ENCODE measurements around the gene SH3BP2.
"Not testable (repeated sequence)": the region's sequence is repeated elsewhere in the genome, so short reads cannot be mapped to it uniquely, and the experiment has no call there.

SH3BP2 gene

DNA sequence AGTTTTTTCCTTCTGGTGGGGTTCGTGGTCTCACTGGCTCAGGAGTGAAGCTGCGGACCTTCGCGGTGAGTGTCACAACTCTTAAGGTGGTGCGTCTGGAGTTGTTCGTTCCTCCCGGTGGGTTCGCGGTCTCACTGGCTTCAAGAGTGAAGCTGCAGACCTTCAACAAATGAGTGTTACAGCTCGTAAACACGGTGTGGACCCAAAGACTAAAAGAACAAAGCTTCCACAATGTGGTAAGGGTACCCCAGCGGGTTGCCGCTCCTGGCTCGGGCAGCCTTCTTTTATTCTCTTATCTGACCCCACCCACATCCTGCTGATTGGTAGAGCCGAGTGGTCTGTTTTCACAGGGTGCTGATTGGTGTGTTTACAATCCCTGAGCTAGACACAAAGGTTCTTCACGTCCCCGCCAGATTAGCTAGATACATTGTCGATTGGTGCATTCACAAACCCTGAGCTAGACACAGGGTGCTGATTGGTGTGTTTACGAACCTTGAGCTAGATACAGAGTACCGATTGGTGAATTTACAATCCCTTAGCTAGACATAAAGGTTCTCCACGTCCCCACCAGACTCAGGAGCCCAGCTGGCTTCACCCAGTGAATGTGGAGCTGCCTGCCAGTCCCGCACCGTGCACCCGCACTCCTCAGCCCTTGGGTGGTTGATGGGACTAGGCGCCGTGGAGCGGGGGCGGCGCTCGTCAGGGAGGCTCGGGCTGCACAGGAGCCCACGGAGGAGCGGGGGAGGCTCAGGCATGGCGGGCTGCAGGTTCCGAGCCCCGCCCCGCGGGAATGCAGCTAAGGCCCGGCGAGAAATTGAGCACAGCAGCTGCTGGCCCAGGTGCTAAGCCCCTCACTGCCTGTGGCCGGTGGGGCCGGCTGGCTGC lies 30.2 kb upstream of the SH3BP2 start:
- DNase-seq (ENCODE audit: low spot score), result not testable (repeated sequence)

DNA sequence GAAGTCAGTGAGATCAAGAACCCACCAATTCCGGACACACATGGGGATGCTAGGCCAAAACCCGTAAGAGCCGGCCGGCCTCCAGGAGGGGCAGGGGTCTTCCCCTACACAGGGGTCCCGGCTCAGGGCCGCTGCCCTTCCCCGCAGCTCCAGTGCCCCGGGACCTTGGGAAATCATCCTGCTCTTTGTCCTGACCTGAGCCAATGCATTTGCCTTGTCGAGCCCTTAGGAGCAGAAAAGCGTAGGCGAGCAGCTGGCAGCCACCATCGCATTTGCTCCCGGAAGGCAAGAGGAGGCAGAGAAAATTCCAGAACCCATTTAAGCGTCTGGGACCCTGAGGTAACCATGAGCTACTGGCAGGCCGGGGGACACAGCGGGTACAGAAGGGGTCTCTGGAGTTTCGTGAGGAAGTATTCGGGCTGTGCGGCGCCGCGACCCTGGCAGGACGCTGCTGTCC lies 29.3 kb upstream of the SH3BP2 start:
- DNase-seq (ENCODE audit: low spot score), result no peak

DNA sequence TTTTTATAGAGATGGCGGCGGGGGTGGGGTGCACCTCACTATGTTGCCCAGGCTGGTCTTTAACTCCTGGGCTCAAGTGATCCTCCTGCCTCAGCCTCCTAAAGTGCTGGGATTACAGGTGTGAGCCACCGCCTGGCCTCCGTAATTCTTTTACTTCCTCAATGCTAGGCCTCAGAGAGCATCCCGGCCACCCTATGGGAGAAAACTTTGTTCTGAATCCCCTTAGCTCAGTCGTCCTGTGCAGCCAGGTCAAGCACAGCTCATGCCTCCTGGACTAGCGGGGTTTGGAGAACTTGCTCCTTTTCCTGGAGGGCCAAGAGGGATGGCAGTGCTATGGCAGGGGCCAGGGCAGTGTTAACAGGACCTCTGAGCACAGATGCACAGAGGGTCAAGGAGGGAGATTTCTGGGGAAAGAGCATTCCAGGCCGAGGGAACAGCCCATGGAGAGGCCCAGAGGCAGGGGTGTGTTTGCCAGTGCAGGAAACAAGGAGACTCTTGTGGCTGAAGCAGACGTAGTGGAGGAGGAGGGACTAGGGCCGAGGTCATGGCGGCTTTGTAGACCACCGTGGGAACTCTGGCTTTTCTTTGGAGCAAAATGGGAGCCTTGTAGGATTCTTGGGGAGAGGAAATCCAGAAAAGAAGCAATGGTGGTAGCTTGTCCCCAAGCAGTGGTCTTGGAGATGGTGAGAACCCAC lies 26.9 kb upstream of the SH3BP2 start:
- DNase-seq (ENCODE audit: low spot score), result no peak

DNA sequence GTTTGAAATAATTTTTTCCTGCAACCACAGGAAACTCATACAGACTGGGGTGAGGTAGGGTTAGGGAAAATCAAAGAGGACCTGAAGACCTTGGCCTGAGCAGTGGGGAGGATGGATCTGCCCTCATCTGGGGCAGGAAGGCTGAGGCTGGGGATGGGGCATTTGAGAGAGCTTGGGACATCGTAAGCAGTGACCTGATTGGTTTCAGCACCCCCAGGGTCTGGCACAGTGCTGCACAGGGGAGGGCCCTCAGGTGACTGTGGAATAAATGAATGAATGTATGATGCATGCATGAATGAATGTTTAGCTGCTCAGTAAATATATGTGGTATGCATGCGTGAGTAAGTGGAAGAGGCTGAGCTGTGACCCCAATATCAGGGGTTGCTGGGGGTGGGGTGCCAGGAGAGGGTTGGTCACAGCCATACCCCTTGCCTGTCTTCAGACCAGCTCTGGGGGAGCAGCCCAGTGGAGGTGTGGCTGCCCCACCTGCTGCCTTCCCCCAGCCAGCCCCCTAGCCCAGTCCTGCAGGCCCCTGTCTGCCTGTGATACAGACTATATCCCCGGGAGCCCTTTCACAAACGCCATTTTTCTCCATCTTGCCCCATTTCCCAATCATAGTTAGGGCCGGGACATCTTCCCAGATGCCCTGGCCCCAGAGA lies 25.7 kb upstream of the SH3BP2 start:
- DNase-seq (ENCODE audit: low spot score), result no peak

DNA sequence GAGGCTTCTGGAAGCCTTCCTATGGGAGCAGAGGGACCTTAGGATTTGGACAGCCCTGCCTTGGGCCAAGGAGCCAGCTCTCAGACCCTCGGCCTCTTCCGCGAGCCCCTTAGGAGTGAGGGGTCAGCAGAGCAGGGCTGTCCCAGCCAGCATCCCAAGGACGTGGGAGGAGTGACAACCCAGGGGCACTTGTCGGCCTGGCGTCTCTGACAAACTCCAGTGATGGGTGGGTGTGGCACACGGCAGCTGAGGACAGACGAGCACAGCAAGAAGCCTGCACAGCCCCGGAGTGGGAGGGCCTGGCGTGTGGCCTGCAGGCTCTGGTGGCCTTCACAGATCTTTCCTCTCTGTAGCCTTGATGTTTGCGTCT lies 25.2 kb upstream of the SH3BP2 start:
- DNase-seq (ENCODE audit: low spot score), result no peak

DNA sequence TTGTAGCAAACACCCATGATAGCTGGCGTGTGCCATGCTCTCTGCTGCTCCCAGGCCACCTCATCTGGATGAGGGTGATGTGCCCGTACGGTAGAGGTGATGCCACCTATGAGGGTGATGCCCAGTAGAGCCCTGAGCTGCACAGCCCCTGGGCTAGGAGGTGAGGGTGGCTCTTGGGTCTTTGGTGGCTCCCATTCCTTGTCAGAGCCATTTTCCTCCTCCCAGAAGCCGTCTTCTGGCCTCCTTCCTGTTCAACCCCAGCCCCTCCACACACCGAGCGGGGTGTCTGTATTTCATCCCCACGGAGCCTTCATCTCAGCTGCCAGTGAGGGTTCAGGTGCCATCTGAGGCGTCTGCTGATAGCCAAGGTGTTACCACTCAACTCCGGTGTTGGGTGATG lies 24.8 kb upstream of the SH3BP2 start:
- DNase-seq (ENCODE audit: low spot score), result no peak

DNA sequence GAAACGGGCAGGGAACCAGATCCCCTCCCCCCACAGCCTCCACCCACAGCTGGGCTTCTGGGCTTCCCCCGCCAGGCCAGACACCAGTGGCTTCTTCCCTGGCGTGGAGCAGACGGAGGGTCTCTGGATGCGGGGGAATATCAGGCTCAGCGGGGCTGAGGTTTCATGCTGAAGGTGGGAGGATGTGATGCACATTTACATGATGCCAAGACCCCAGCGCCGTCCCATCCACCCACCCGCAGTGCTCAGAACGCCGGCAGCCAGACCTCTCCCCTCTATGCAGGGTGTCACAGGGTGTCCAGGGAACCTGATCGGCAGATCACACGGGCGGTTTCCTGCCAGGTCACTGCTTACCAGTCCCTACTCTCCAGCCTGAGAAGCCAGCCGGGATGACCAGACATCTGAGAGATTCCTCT lies 24.0 kb upstream of the SH3BP2 start:
- no peak for DNase-seq (ENCODE audit: low spot score)

DNA sequence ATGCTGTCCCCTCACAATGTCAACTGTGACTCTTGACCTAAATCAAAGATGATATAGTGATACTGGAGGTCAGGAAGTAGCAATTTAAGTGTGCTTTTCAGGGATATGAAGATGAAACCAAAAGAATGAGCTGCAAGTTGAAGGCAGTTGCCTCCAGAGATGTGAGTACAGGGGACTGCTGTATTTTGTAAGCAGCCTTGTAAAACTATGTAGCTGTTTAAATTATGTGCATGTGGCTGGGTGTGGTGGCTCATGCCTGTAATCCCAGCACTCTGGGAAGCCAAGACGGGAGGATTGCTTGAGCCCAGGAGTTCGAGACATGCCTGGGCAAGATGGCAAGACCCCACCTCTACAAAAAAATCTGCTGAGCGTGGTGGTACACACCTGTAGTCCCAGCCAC lies 21.6 kb upstream of the SH3BP2 start:
- no peak for DNase-seq (ENCODE audit: low spot score)

DNA sequence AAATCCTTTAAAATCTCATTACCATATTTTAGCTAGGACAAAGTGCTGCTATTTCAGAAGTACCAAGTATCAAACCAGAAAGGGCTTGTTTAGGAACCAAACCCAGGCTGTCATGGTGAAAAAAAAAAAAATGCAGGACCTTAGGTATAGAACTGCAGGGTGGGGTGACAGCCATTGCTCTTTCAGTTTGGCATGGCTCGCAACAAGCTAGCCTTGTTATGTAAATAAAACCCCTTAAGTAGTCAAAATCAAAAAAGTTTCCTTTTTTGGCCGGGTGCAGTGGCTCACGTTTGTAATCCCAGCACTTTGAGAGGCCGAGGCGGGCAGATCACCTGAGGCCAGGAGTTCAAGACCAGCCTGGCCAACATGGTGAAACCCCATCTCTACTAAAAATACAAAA lies 12.2 kb upstream of the SH3BP2 start:
- not testable (repeated sequence) for DNase-seq (ENCODE audit: low spot score)

DNA sequence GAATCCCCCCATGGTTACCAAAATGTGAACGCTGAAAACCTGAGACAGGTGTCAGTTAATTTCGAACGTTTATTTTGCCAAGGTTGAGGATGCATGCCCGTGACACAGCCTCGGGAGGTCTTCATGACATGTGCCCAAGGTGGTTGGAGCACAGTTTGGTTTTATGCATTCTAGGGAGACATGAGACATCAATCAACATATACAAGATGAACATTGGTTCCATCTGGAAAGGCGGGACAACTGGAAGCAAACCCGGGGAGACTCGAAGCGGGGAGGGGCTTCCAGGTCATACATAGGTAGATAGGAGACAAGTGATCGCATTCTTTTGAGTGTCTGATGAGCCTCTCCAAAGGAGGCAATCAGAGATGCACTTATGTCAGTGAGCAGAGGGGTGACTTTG lies 11.0 kb upstream of the SH3BP2 start:
- DNase-seq (ENCODE audit: low spot score), result no peak

DNA sequence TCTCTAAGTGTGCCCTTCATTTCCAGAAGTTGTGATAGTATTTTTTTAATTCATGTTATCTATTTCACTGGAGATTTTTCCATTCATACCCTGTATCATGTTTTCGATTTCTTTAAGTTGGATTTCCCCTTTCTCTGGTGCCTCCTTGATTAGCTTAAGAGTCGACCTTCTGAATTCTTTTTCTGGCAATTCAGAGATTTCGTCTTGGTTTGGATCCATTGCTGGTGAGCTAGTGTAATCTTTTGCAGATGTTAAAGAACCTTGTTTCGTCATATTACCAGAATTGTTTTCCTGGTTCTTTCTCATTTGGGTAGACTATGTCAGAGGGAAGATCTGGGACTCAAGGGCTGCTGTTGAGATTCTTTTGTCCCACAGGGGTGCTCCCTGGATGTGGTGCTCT lies 9.1 kb upstream of the SH3BP2 start:
- DNase-seq (ENCODE audit: low spot score), result no peak

DNA sequence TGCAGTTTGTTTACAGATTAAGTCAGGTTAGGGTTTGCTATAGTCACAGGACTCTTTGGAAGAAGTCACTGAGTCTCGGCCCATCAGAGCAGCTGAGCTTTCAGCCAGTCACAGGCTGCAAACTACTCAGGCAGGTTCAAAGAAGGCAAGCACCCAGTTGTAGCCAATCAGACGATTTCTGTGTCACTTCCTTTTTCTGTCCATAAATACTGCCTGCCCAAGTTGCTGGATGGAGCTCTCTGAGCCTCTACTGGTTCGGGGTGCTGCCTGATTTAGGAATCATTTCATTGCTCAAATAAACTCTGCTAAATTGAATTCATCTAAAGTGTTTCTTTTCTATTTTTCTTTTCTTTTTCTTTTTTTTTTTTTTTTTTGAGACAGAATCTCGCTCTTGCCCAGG lies 7.3 kb upstream of the SH3BP2 start:
- peak; percentile 43 for DNase-seq (ENCODE audit: low spot score)

DNA sequence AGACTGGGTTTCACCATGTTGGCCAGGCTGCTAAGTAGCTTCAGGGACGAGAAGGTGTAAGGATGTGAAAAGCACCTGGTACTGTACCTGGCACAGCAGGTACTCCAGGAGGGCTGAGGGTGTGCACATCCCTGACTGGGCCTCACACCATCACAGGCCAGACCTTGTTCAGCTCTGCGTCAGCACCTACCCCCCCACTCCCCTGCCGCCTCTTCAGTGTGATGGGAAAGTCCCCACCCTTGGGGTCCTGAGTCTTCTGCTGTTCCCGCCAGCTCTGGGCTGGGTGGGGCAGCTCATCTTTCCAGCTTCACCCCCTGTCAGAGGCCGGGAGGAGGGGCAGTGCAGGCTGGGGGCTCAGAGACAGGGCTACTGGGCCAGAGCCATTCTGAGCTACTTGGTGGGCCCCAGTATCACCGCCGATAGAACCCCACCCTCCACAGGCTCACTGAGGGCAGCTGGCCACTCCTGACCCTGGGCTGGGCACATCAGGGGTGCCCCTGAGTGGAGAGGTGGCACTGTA lies 6.7 kb upstream of the SH3BP2 start:
- DNase-seq (ENCODE audit: low spot score), result no peak

DNA sequence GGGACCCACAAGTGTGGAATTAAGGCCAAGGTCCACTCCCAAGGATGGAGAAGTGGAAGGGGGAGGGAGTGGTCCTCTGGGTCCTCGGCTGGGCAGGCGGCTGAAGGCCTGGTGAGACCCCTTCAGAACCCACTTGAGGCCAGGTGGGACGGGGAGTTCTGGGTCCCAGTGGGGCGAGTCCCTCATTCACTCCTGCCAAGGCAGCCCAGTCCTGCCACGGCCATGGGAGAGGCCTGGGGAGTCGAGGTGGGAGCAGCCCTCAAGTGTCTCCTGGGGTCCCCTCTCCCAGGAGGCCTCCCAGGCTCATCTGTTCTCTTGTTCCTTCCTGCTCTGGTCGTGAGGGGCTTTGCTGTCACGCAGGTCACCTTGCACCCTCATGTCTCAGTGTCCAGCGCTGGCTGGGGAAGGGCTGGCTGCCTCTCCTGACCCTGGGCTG lies 6.1 kb upstream of the SH3BP2 start:
- DNase-seq (ENCODE audit: low spot score), result no peak

DNA sequence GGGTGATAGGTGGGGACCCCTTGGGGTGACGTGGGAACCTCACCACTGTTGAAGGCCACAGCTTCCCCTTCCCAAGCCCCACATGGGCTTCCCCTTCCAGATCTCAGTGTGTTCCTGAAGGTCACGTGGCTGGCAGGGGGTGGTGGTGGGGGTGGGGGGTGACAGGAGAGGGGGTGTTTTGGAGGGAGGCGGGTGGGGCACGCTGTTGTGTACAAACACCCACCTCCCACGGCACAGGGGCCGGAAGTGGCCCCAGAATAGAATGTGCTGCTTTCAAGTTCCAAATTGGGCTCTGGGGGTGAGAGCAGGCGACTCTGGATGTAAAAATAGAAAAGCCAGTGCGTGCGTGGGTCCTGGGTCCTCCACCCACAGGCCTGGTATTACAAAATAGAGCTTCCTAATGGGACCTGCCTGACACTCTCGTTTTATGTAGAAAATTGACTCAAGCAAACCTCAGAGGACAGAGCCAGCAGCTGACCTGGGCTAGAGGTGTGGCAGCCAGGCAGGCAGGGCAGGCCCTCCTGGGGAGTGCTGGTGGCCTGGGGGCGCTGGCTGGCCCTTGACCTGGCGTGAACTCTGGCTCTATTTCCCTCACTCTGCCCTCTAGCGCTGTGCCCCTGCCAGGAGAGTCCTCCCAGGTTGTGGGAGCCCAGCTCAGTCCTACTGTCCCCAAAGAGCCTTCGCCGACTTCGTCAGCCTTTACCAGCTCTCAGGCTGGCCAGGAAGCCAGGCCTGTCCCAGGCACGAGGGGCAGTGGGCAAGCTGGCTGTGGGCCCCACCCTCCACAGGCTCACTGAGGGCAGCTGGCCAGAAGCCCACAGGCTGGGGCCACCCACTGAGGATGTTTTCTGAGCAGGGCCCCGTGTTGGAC lies 5.4 kb upstream of the SH3BP2 start:
- DNase-seq (ENCODE audit: low spot score), result no peak

DNA sequence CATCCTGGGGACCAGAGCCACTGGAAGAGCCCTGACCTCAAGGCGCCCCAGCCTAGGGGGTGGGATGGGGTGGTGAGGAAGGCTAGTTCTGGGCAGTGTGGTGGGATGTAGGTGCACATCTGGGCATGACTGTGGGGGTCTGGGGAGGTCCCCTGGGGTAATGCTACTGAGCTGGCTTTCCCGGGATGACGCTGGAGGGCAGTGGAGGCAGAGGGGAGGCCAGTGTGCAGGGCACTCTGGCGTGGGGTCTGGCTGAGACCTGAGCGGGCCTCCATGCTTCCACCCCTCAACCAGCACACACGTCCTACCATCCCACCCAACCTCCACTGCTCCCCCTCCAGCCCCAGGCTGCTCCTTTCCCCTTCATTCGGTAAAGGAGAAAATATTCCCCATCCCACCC lies 4.8 kb upstream of the SH3BP2 start:
- DNase-seq (ENCODE audit: low spot score), result no peak

DNA sequence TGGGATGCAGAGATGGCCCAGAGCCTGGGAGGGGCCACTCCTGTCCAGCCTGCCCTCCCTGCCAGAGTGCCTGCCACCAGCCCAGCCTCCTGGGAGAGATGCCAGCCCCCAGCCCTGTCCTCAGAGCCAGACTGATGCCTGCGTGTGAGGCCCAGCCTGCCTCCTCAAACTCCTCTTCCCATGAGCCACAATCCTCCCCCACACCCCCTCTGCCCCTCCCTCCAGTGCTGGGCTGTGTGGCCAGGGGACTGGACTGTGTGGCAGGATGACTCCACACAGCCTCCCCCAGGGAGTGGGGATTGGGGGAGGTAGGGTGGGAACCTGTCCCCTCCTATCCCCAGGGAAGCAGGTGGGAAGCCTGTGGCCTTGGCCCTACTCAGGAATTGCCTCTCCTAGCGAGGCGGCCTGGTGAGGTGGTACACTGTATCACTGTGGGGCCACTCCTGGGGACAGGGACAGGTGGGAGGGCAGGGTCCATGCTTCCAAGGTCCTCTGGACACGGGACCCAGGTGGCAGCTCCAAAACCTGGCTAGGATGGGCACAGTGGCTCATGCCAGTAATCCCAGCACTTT lies 4.3 kb upstream of the SH3BP2 start:
- no peak for DNase-seq (ENCODE audit: low spot score)

DNA sequence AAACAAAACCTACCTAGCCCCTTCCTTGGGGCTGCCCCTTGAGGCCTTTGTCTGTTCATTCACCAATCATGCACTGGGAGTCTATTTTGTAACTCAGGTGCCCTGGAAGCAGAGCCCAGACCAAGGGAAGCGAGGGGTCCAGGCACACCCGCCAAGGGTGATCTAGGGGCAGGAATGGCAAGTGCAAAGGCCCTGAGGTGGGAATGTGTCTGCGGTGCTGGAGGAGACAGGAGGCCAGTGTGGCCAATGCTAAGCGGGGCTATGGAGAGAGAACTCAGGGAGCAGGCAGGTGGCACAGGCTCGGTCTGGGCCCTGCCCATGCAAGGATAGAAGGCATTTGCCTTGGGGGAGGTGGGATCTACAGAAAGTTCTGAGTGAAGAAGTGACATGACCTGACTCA lies 3.5 kb upstream of the SH3BP2 start:
- no peak for DNase-seq (ENCODE audit: low spot score)

DNA sequence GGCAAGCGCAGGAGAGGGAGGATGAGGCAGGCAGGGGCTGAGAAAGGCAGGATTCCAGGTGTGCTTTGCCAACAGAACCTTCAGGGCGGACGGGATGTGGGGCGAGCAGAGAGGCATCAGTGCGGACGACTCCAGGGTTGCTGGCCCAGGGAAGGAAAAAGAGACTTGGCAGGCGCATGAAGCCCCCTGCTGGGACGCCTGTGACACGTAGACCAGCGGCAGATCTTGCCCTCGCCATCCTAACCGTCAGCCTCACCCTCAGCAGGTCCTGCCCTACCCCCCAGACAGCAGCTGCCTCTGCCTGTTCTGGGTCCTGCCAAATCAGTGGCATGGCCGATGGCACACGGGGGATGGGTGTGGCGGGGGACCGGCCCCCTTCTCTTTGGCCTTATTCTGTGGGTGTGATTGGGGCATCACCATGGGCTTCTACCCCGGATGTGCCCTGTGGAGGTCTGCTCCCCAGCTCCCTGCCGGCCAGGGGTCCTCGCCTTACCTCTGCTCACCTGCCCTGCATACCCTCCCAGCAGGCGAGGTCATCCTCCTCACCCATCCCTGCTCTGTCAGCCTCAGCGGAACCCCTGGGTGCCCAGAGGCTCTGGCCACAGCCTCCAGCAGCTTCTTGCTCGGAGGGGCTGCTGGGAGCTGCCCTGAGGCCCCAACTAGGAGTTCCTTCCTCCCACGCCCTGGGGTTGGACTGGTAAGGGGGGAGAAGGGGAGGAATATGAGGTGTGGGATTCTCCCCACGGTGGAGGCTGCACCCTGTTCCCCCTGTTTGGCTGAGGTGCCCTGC lies 2.9 kb upstream of the SH3BP2 start:
- DNase-seq (ENCODE audit: low spot score), result no peak
